HepG2 (cell line): ENCODE results near the gene CAMTA1.

ENCODE experiments used
- CHD2 ChIP-seq: IDR thresholded peaks from 2 replicates; pipeline ENCODE4 v1.6.1; 2011; ENCODE audit warnings: low read depth, low read length, improper control_type of control experiment
- ERF ChIP-seq: IDR thresholded peaks from 2 replicates; pipeline ENCODE4 v1.6.1; 2018; ENCODE audit warnings: missing biosample characterization, missing genetic modification reagents
- POLR2AphosphoS5 ChIP-seq: IDR thresholded peaks from 2 replicates; pipeline ENCODE4 v1.6.1; 2012; ENCODE audit warnings: low read depth, low read length
- TBP ChIP-seq: sonication (generic); formaldehyde crosslinking; IDR thresholded peaks from 2 replicates; pipeline ENCODE4 v1.5.0; 2020; ENCODE audit warnings: missing genetic modification reagents
- ZNF558 ChIP-seq: sonication (generic); formaldehyde crosslinking; IDR thresholded peaks from 2 replicates; pipeline ENCODE4 v1.9.0; 2022; ENCODE audit warnings: mild to moderate bottlenecking, missing genetic modification reagents, borderline replicate concordance
- ZNF672 ChIP-seq: sonication (generic); formaldehyde crosslinking; IDR thresholded peaks from 2 replicates; pipeline ENCODE4 v1.8.1; 2022; ENCODE audit warnings: missing genetic modification reagents
- TF ChIP-seq, protein P1 (sequence below): sonication (generic); formaldehyde crosslinking; IDR thresholded peaks from 2 replicates; pipeline ENCODE4 v1.5.0; 2020; ENCODE audit warnings: mild to moderate bottlenecking, missing genetic modification reagents, moderate library complexity

DNA sequence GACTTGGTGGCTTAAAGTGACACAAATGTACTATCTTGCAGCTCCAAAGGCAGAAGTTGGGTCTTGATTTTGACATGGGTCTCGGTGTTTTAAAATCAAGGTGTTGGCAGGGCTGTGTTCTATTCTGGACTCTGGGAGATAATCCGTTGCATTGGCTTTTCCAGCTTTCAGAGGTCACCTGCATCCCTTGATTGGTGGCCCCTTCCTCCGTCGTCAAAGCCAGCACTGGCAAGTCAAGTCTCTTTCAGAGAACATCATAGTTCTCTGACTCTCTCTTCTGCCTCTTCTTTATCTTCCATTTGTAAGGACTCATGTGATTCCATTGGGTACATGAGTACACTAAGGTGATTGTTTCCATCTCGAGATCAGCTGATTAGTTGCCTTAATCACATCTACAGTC lies 172.1 kb downstream of the CAMTA1 start:
- TF ChIP-seq ZNF558 (CRISPR knock-in tag), result no peak
- TF ChIP-seq TBP (CRISPR knock-in tag), result no peak
- no peak for TF ChIP-seq CHD2
- no peak for TF ChIP-seq POLR2AphosphoS5
- TF ChIP-seq, protein P1, sequence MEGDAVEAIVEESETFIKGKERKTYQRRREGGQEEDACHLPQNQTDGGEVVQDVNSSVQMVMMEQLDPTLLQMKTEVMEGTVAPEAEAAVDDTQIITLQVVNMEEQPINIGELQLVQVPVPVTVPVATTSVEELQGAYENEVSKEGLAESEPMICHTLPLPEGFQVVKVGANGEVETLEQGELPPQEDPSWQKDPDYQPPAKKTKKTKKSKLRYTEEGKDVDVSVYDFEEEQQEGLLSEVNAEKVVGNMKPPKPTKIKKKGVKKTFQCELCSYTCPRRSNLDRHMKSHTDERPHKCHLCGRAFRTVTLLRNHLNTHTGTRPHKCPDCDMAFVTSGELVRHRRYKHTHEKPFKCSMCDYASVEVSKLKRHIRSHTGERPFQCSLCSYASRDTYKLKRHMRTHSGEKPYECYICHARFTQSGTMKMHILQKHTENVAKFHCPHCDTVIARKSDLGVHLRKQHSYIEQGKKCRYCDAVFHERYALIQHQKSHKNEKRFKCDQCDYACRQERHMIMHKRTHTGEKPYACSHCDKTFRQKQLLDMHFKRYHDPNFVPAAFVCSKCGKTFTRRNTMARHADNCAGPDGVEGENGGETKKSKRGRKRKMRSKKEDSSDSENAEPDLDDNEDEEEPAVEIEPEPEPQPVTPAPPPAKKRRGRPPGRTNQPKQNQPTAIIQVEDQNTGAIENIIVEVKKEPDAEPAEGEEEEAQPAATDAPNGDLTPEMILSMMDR, result no peak
- TF ChIP-seq ZNF672, result no peak
- TF ChIP-seq ERF (CRISPR knock-in tag), result no peak
